Muscle of leg (tissue), 16 donors: ENCODE measurements around the gene ZNF677. TPM values are rescaled to one million over a fixed set of nuclear protein-coding genes. Genes with fewer than 3 reads are reported as not detected.
"Not testable (repeated sequence)": the region's sequence is repeated elsewhere in the genome, so short reads cannot be mapped to it uniquely, and the experiment has no call there.

Experiments
- DNase-seq: peaks from one replicate; pipeline ENCODE4 v3.0.0; 2013
- H3K27ac ChIP-seq: one replicate; pipeline ENCODE4 v1.5.1; 2013; ENCODE audit warnings: mild to moderate bottlenecking, low read length, control low read depth
- H3K27me3 ChIP-seq: one replicate; pipeline ENCODE4 v1.6.1; 2013; ENCODE audit warnings: low read length; ENCODE audit not compliant: control insufficient read depth, insufficient read depth
- H3K36me3 ChIP-seq: one replicate; pipeline ENCODE4 v1.6.1; 2013; ENCODE audit warnings: low read length; ENCODE audit not compliant: control insufficient read depth, insufficient read depth
- H3K4me1 ChIP-seq: one replicate; pipeline ENCODE4 v1.6.1; 2013; ENCODE audit warnings: low read length; ENCODE audit not compliant: control insufficient read depth, insufficient read depth
- H3K4me3 ChIP-seq: one replicate; pipeline ENCODE4 v1.5.1; 2013; ENCODE audit warnings: low read length, control low read depth
- H3K9me3 ChIP-seq: replicated peaks from 2 replicates; pipeline ENCODE4 v1.6.1; 2013; ENCODE audit warnings: low read depth, low read length; ENCODE audit not compliant: control insufficient read depth
- WGBS: methylation state at CpG from one replicate; pipeline ENCODE4 v1.1.5; 2013; ENCODE audit warnings: missing lambda C conversion rate; ENCODE audit not compliant: insufficient coverage; 5-methylcytosine and 5-hydroxymethylcytosine counted together
- long read RNA-seq, 11 donors: transcript quantifications; one replicate each; lab custom pipeline, GENCODE V29; 2026
- polyA plus RNA-seq, 8 donors: library from polyadenylated mRNA; unstranded; fragments of 120-200 nt; gene quantifications; one replicate each; pipeline versions ENCODE4 v1.2.1 to v1.2.3, GENCODE V29; 2013; ENCODE audit warnings: inconsistent platforms in 1 of 8, low replicate concordance in 1 of 8; ENCODE audit not compliant: insufficient read length in 8 of 8, insufficient read depth in 1 of 8
- total RNA-seq: library from RNA; stranded (reverse); fragments of 120-200 nt; gene quantifications from one replicate; pipeline ENCODE4 v1.2.4, GENCODE V29; 2013

Gene ZNF677
- total RNA-seq (28.7 TPM), polyA plus RNA-seq (10 to 100 TPM; 19.3 to 32.5 (median 28.8) TPM)
- long read RNA-seq, donor 1, partial matches to known transcripts = 0 of 8 reads
- long read RNA-seq, donor 1, other reads (novel, unspliced or antisense) = 0 of 8 reads
- long read RNA-seq, donor 2, partial matches to known transcripts = 0 of 4 reads
- long read RNA-seq, donor 2, other reads (novel, unspliced or antisense) = 0 of 4 reads
- long read RNA-seq, donor 3, partial matches to known transcripts = 0 of 9 reads
- long read RNA-seq, donor 3, other reads (novel, unspliced or antisense) = 0 of 9 reads
- long read RNA-seq, donor 4, transcript ZNF677-209 (1 exons, 3,207 nt) = major isoform, 7 of 9 reads
- long read RNA-seq, donor 4, partial matches to known transcripts = 0 of 9 reads
- long read RNA-seq, donor 4, other reads (novel, unspliced or antisense) = 0 of 9 reads
- long read RNA-seq, donor 5, transcript ZNF677-209 (1 exons, 3,207 nt) = major isoform, 12 of 31 reads
- long read RNA-seq, donor 5, transcript ZNF677-202 (1 exons, 1,801 nt) = minor isoform, 9 of 31 reads
- long read RNA-seq, donor 5, partial matches to known transcripts = 0 of 31 reads
- long read RNA-seq, donor 5, other reads (novel, unspliced or antisense) = 0 of 31 reads
- long read RNA-seq, donor 6, transcript ZNF677-209 (1 exons, 3,207 nt) = major isoform, 9 of 16 reads
- long read RNA-seq, donor 6, partial matches to known transcripts = 0 of 16 reads
- long read RNA-seq, donor 6, other reads (novel, unspliced or antisense) = 0 of 16 reads
- long read RNA-seq, donor 7, transcript ZNF677-209 (1 exons, 3,207 nt) = major isoform, 8 of 13 reads
- long read RNA-seq, donor 7, partial matches to known transcripts = 0 of 13 reads
- long read RNA-seq, donor 7, other reads (novel, unspliced or antisense) = 0 of 13 reads
- long read RNA-seq, donor 8, transcript ZNF677-209 (1 exons, 3,207 nt) = major isoform, 13 of 18 reads
- long read RNA-seq, donor 8, partial matches to known transcripts = 0 of 18 reads
- long read RNA-seq, donor 8, other reads (novel, unspliced or antisense) = 0 of 18 reads
- long read RNA-seq, donor 9, transcript ZNF677-209 (1 exons, 3,207 nt) = major isoform, 7 of 10 reads
- long read RNA-seq, donor 9, partial matches to known transcripts = 0 of 10 reads
- long read RNA-seq, donor 9, other reads (novel, unspliced or antisense) = 0 of 10 reads
- long read RNA-seq, donor 10, transcript ZNF677-209 (1 exons, 3,207 nt) = major isoform, 14 of 22 reads
- long read RNA-seq, donor 10, partial matches to known transcripts = 0 of 22 reads
- long read RNA-seq, donor 10, other reads (novel, unspliced or antisense) = 0 of 22 reads
- long read RNA-seq, donor 11, transcript ZNF677-209 (1 exons, 3,207 nt) = major isoform, 16 of 22 reads
- long read RNA-seq, donor 11, partial matches to known transcripts = 0 of 22 reads
- long read RNA-seq, donor 11, other reads (novel, unspliced or antisense) = 0 of 22 reads

DNA sequence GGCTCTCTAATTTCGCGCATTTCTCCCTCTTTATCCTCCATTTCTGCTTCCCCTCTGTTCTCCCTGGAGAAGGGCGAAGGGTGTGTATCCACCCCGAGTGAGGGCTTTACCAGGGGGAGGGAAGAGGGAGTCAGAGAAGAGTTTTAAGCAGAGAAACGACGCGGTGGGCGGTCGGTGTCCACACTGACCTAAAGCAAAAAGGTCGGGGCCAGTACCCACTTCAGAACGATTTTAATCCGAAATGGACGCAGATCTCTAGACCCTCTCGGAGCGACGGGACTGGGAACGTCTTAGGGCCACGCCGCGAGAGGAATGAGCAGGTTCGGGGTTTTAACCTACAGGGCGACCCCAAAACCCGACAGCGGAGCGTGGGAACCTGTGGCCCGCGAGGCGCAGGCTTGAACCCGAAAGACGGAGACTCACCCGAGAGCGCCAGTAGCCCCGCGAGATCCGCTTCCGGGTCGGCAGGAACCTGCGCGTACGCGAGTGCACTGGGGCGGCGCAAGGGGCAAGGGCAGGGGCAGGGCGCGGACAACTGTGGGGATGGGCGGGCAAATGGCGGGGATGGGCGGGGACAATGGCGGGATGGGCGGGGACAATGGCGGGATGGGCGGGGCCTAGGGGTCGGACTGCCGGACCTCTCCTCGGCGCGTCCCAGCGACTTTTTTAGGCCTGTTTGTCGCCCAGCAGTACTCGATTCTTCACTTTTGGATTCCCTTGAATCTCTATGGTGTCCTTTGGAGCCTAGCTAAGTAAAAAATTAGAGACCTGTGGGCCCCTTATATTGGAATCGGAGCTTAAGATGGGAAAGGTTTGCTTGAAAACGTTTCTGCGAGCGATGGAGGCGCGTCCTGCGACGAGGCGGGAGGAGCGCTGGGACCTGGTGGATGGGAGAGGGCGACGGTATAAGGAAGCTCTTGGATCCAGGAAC lies at the start of gene ZNF677:
ZNF677 (minus strand) TSS at position 463 of the 931 bp plus-strand sequence. CDS start 3,323 bp downstream, outside the sequence.
- peak within 1 kb of the TSS; percentile 74 for H3K4me3 ChIP-seq
- H3K4me1 ChIP-seq = peaks cover 5% of the 10 kb centered on the region
- peak; percentile 95 for DNase-seq
- peaks cover 26% of the 10 kb centered on the region for H3K36me3 ChIP-seq
- WGBS = 1% methylated on average over 67 of the region's 72 CpGs
- H3K9me3 ChIP-seq = peaks cover 11% of the 10 kb centered on the region
- H3K27me3 ChIP-seq = no peaks in the 10 kb centered on the region
- H3K27ac ChIP-seq = peak within 1 kb of the TSS; percentile 88

DNA sequence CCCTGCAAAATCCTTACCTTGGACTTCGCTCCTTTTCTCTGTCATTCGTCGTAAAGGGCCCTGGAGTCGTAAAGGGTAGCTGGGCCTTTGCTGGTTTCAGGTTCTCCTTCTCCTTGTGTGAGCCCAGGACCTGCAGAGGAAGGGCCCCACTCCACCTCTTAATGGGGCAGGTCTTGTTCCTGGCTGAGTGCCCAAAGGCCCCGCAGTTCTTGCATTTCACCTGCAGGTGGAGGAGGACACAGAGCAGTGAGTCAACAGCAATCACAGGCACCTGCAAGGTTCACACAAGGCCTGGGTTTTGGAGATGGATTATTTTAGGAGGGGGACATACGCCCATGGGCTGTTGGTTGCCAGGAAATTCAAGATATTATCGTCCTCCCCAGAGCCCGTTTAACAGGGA lies 46.7 kb upstream of the ZNF677 start:
- H3K36me3 ChIP-seq, DNase-seq, H3K4me3 ChIP-seq, H3K27ac ChIP-seq, H3K4me1 ChIP-seq, H3K9me3 ChIP-seq, H3K27me3 ChIP-seq: not testable (repeated sequence)
- no CpG with 5 or more reads among the region's 8 CpGs for WGBS

DNA sequence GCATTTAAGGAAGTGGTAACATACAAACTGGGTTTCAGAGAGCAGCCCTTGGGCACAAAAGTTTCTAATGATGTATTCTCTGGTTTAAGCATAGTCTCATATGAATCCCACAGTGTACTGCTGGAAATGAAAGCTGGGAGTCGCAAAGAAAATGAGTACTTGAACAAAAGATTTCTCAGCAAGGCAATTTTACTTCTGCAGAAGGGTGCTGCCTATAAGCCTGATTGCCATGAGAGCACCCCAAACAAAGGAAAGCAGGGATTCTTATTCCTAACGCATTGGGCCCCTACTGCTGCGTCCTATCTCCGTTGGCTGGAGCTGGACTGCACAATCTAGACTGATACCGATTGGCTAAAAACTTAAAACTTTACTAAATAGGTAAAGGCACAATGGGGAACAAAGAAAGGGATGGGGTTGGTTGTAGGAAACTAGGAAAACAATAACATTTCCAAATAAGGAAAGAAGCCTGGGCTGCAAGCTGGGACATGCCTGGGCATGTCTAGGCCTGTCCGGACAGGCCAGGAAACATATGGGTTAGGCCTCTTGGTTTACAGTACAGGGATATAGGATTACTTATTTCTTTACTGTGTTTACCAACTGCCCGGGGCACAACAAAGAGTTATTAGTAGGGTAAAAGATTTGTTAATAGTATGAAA lies 40.2 kb upstream of the ZNF677 start:
- H3K36me3 ChIP-seq = no peaks in the 10 kb centered on the region
- H3K4me3 ChIP-seq = no peak overlapping the region
- H3K27ac ChIP-seq = no peak overlapping the region
- H3K27me3 ChIP-seq = no peaks in the 10 kb centered on the region
- H3K9me3 ChIP-seq = peaks cover 10% of the 10 kb centered on the region
- no peak for DNase-seq
- H3K4me1 ChIP-seq = no peaks in the 10 kb centered on the region
- WGBS = 72% methylated on average over 3 of the region's 7 CpGs

DNA sequence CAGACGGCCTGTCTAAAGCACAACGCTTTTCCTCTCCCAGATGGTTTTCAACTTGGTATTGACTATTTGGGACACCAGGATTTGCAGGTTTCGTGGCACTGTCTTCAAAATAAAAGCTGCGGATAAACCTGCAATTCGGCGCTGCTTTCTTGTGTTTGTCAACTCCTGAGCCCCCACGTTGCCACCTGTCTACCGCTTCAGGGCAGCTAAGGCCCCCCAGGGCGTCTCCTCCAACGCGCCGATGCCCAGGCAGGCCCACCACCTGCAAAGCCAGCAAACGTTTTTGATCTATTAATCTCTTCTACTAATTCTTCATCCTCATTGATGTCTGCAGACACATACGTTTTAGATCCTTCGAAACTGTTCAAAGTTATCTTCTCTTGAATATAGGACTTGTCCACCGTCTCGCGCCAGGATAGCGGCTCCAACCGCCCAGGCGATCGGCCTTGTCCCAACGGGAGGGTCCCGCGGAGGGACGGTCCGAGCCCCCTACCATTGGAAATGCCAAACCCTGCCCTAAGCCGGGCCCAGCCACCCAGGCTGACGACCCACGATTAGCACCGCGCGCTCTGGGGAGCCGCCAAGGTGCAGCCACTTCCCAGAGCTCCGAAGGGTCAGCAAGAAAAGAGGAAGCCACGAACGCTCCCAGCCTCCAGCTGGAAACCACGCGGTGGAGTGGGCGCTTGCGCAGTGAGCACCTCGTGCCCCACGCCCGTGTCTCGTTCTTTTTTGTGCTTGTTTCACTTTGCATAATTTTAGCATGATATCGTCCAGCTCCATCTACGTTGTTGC lies 36.3 kb upstream of the ZNF677 start:
- no peak for DNase-seq
- H3K36me3 ChIP-seq = no peaks in the 10 kb centered on the region
- H3K4me3 ChIP-seq = no peak overlapping the region
- H3K27me3 ChIP-seq = no peaks in the 10 kb centered on the region
- H3K27ac ChIP-seq = no peak overlapping the region
- peaks cover 10% of the 10 kb centered on the region for H3K9me3 ChIP-seq
- WGBS = 89% methylated on average over 42 of the region's 47 CpGs
- H3K4me1 ChIP-seq = no peaks in the 10 kb centered on the region

DNA sequence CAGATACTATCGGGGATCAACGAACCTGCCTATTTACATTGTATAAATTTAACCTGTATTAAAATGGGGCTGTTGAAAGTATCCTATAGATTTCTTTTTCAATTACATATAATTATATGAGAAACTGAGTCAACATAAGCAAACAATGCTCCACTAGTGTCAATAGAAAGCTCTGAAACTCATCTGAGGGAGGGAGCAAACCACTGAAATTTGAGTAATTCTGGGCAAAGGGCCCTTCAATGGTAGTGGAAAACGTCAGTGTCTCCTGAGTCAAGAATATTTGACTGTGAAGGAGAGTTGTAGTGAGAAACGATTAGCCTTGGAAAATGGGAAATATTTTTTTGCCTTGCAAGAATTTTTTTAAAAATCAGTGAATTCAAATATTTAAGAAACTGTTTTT lies 30.4 kb upstream of the ZNF677 start:
- peak; percentile 25 for DNase-seq
- 33% methylated on average over 1 of the region's 4 CpGs for WGBS

DNA sequence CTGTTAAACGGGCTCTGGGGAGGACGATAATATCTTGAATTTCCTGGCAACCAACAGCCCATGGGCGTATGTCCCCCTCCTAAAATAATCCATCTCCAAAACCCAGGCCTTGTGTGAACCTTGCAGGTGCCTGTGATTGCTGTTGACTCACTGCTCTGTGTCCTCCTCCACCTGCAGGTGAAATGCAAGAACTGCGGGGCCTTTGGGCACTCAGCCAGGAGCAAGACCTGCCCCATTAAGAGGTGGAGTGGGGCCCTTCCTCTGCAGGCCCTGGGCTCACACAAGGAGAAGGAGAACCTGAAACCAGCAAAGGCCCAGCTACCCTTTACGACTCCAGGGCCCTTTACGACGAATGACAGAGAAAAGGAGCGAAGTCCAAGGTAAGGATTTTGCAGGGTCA lies 27.3 kb upstream of the ZNF677 start:
- not testable (repeated sequence) for H3K4me1 ChIP-seq, H3K27me3 ChIP-seq, H3K27ac ChIP-seq, H3K36me3 ChIP-seq, H3K4me3 ChIP-seq, H3K9me3 ChIP-seq, DNase-seq
- no CpG with 5 or more reads among the region's 8 CpGs for WGBS

More for the DNA sequence above, 30.4 kb upstream of the ZNF677 start:
- Histone ChIP-seq H3K27me3 (no peaks in the 10 kb centered on the region), H3K9me3 (no peaks in the 10 kb centered on the region), H3K4me3 (no peak overlapping the region), H3K36me3 (no peaks in the 10 kb centered on the region), H3K27ac (no peak overlapping the region), H3K4me1 (no peaks in the 10 kb centered on the region)

DNA sequence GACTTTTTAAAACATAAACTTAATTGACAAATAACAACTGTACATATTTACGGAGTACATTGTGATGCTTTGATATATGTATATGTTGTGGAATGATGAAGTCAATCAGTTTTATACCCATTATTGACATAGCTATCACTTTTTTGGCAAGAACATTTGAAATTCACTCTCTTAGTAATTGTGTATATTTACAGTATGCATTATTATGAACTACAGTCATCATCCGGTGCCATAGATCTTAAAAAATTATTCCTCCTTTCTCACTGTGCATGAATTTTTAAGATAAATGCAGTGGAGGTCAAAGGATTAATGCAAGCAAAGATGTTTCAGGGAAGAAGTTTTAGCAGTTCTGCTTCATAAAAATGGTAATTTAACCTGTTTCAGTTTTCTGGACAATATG lies 20.8 kb upstream of the ZNF677 start:
- peaks cover 6% of the 10 kb centered on the region for H3K27me3 ChIP-seq
- H3K36me3 ChIP-seq = no peaks in the 10 kb centered on the region
- no peaks in the 10 kb centered on the region for H3K4me1 ChIP-seq
- no CpG with 5 or more reads among the region's 2 CpGs for WGBS
- DNase-seq = no peak
- no peak overlapping the region for H3K4me3 ChIP-seq
- H3K27ac ChIP-seq = no peak overlapping the region
- H3K9me3 ChIP-seq = no peaks in the 10 kb centered on the region

DNA sequence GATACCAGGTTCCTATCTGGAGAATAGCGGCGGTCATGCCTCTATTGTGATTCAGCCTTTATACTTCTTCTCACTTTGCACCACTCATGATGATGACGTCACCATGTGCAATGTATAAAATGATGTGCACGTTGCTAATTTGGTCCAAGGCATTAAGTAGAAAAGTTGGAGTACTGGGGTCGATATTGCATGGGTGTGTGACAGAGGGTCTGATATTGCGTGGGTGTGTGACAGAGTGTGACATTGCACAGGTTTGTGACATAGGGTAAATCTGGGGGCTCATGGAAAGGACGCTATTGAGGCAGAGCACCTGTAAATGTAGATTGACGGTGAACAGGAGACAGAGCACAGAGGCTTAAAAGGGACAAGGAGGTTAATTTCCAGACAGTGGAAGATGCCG lies 17.4 kb upstream of the ZNF677 start:
- WGBS = 79% methylated on average over 6 of the region's 9 CpGs
- H3K27ac ChIP-seq = no peak overlapping the region
- no peaks in the 10 kb centered on the region for H3K9me3 ChIP-seq
- H3K36me3 ChIP-seq = no peaks in the 10 kb centered on the region
- no peak overlapping the region for H3K4me3 ChIP-seq
- DNase-seq = no peak
- peaks cover 6% of the 10 kb centered on the region for H3K27me3 ChIP-seq
- H3K4me1 ChIP-seq = no peaks in the 10 kb centered on the region
